ENCODE measurements around the gene LPGAT1. TPM values are rescaled to one million over a fixed set of nuclear protein-coding genes. Genes with fewer than 3 reads are reported as not detected.

Gene LPGAT1
- total RNA-seq, 1 experiment from 2014 or later = 46.0 TPM

GRCh38 chr1:211870156-211870555 lies 39.6 kb upstream of the LPGAT1 start:
- no peaks in the 10 kb centered on the region for H3K4me1 ChIP-seq (replicated peaks; ENCODE audit: insufficient read depth)
- no peaks in the 10 kb centered on the region for H4K20me1 ChIP-seq (ENCODE audit: insufficient read depth)
- H3K36me3 ChIP-seq (ENCODE audit: low read depth) = no peaks in the 10 kb centered on the region
- intact Hi-C loops (cut with micrococcal nuclease; ENCODE audit: unreplicated experiment) = no loop called here
- H3K4me2 ChIP-seq = no peak overlapping the region
- H3K27ac ChIP-seq = no peak overlapping the region
- H3K27me3 ChIP-seq (ENCODE audit: insufficient read depth, low read depth) = no peaks in the 10 kb centered on the region
- H3K79me2 ChIP-seq (ENCODE audit: low read depth) = no peaks in the 10 kb centered on the region
- no peaks in the 10 kb centered on the region for H3K9me3 ChIP-seq (ENCODE audit: insufficient read depth, low read depth)
- no TSS peak for BruUV-seq (replicated peaks)
- H3K9me2 ChIP-seq (ENCODE audit: insufficient read depth) = no peaks in the 10 kb centered on the region
- TF ChIP-seq EZH2 (IDR thresholded peaks at IDR 0.05; ENCODE audit: low read depth) (no peak), CTCF (conservative IDR thresholded peaks at IDR 0.05) (no peak)
- H2AFZ ChIP-seq = no peak overlapping the region
- no peak overlapping the region for H3K4me3 ChIP-seq
- POLR2A ChIA-PET (ENCODE audit: unreplicated experiment) = no interaction called here
- CTCF ChIA-PET = no interaction called here
- H3F3A ChIP-seq (ENCODE audit: insufficient read depth, low read depth) = no peaks in the 10 kb centered on the region
- no peak for DNase-seq

GRCh38 chr1:211865180-211865579 lies 34.6 kb upstream of the LPGAT1 start:
- Histone ChIP-seq H3K27me3 (ENCODE audit: insufficient read depth, low read depth) (no peaks in the 10 kb centered on the region), H4K20me1 (ENCODE audit: insufficient read depth) (no peaks in the 10 kb centered on the region), H3F3A (ENCODE audit: insufficient read depth, low read depth) (no peaks in the 10 kb centered on the region), H3K4me2 (no peak overlapping the region), H3K79me2 (ENCODE audit: low read depth) (no peaks in the 10 kb centered on the region), H3K36me3 (ENCODE audit: low read depth) (no peaks in the 10 kb centered on the region), H2AFZ (no peak overlapping the region), H3K27ac (no peak overlapping the region), H3K9me2 (ENCODE audit: insufficient read depth) (no peaks in the 10 kb centered on the region), H3K4me1 (replicated peaks; ENCODE audit: insufficient read depth) (no peaks in the 10 kb centered on the region; the same call in 1 of the 2 replicates), H3K9me3 (ENCODE audit: insufficient read depth, low read depth) (no peaks in the 10 kb centered on the region), H3K4me3 (no peak overlapping the region)
- CTCF ChIA-PET = no interaction called here
- POLR2A ChIA-PET (ENCODE audit: unreplicated experiment) = no interaction called here
- BruUV-seq (replicated peaks) = no TSS peak
- TF ChIP-seq CTCF (conservative IDR thresholded peaks at IDR 0.05) = no peak
- TF ChIP-seq EZH2 (IDR thresholded peaks at IDR 0.05; ENCODE audit: low read depth) = no peak
- DNase-seq = no peak
- intact Hi-C loops (cut with micrococcal nuclease; ENCODE audit: unreplicated experiment) = no loop called here

GRCh38 chr1:211859405-211859804 lies 28.8 kb upstream of the LPGAT1 start:
- no peaks in the 10 kb centered on the region for H3K27me3 ChIP-seq (ENCODE audit: insufficient read depth, low read depth)
- no peaks in the 10 kb centered on the region for H3K79me2 ChIP-seq (ENCODE audit: low read depth)
- TF ChIP-seq EZH2 (IDR thresholded peaks at IDR 0.05; ENCODE audit: low read depth) = no peak
- TF ChIP-seq CTCF (conservative IDR thresholded peaks at IDR 0.05) = no peak
- DNase-seq = no peak
- no peaks in the 10 kb centered on the region for H3K36me3 ChIP-seq (ENCODE audit: low read depth)
- H4K20me1 ChIP-seq (ENCODE audit: insufficient read depth) = no peaks in the 10 kb centered on the region
- H3K9me3 ChIP-seq (ENCODE audit: insufficient read depth, low read depth) = no peaks in the 10 kb centered on the region
- H3K9me2 ChIP-seq (ENCODE audit: insufficient read depth) = no peaks in the 10 kb centered on the region
- H3K4me1 ChIP-seq (replicated peaks; ENCODE audit: insufficient read depth) = no peaks in the 10 kb centered on the region; the same call in 1 of the 2 replicates
- BruUV-seq (replicated peaks) = no TSS peak
- intact Hi-C loops (cut with micrococcal nuclease; ENCODE audit: unreplicated experiment) = no loop called here
- no peak overlapping the region for H3K4me3 ChIP-seq
- CTCF ChIA-PET = no interaction called here
- no peaks in the 10 kb centered on the region for H3F3A ChIP-seq (ENCODE audit: insufficient read depth, low read depth)
- POLR2A ChIA-PET (ENCODE audit: unreplicated experiment) = no interaction called here
- no peak overlapping the region for H2AFZ ChIP-seq
- no peak overlapping the region for H3K4me2 ChIP-seq
- no peak overlapping the region for H3K27ac ChIP-seq

All from PC-9 (cell line).